GM23338 (cell line): Measurements from ENCODE around the gene FBXO24. TPM values are rescaled to one million over a fixed set of nuclear protein-coding genes. Genes with fewer than 3 reads are reported as not detected.

Experiments
- CREB1 ChIP-seq: fragments of 250-450 bp; sonication (Bioruptor Pico); IDR thresholded peaks from 2 replicates; pipeline ENCODE4 v1.5.0; 2020; ENCODE audit warnings: low read depth, mild to moderate bottlenecking, moderate library complexity
- EZH2 ChIP-seq: fragments of 200-600 bp; sonication (generic); IDR thresholded peaks from one replicate; pipeline ENCODE4 v1.8.0; 2017; ENCODE audit warnings: antibody characterized with exemption, mild to moderate bottlenecking, low read depth; ENCODE audit not compliant: unreplicated experiment
- POLR2AphosphoS5 ChIP-seq: IDR thresholded peaks from 2 replicates; pipeline ENCODE4 v1.6.1; 2016; ENCODE audit warnings: antibody characterized with exemption, low read depth
- ZNF331 ChIP-seq: fragments of 250-450 bp; sonication (Bioruptor Pico); IDR thresholded peaks from 2 replicates; pipeline ENCODE4 v1.5.0; 2020; ENCODE audit warnings: low read depth, mild to moderate bottlenecking, moderate library complexity
- polyA plus RNA-seq: library from polyadenylated mRNA; unstranded; fragments of >200 nt; fragmentation: Nextera tagmentation; extraction: Ambion mirVana; gene quantifications from 2 replicates; pipeline ENCODE4 v1.2.1, GENCODE V29; 2016
- total RNA-seq: library from RNA; depleted of rRNA; stranded (reverse); fragments of >200 nt; shearing (Covaris generic); gene quantifications from 2 replicates; pipeline ENCODE4 v1.2.3, GENCODE V29; 2014
- TF ChIP-seq, protein P1 (sequence below): fragments of 250-450 bp; sonication (Bioruptor Pico); IDR thresholded peaks from 2 replicates; pipeline ENCODE4 v1.5.0; 2020; ENCODE audit warnings: mild to moderate bottlenecking, moderate library complexity
- TF ChIP-seq, protein P2 (sequence below), 2 experiments: fragments of 200-600 bp in 1 of 2; sonication (generic) in 1 of 2; conservative IDR thresholded peaks; 2 replicates each; pipeline versions ENCODE4 v1.5.1 to v1.6.1; 2016 to 2017; ENCODE audit warnings: antibody characterized with exemption in 2 of 2, low read depth in 2 of 2, mild to moderate bottlenecking in 2 of 2, moderate library complexity in 1 of 2
- TF ChIP-seq, protein P3 (sequence below): IDR thresholded peaks from 2 replicates; pipeline ENCODE4 v1.6.1; 2016; ENCODE audit warnings: antibody characterized with exemption

FBXO24 gene
- total and polyA plus RNA-seq, 2 experiments from 2014 or later: 2.1 to 2.4 TPM

DNA sequence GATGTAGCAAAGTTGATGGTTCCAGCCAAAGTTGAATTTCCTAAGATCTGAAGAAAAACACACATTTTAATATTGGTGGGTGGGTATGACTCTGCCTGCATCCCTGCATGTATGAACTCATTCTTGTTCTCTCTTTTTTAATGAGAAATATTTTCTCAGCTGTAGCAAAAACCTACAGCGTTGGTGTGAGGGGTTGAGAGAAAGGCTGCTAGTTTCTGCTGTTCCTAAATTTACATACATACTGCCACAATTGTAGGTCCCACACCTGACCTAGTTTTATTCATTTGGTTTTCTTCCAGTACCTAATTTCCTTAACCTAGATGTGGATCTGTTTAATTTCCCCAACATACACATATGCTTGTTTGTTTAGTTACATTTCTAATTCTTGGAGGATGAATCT is 42.5 kb upstream of the FBXO24 start (continued):
- TF ChIP-seq, protein P1, sequence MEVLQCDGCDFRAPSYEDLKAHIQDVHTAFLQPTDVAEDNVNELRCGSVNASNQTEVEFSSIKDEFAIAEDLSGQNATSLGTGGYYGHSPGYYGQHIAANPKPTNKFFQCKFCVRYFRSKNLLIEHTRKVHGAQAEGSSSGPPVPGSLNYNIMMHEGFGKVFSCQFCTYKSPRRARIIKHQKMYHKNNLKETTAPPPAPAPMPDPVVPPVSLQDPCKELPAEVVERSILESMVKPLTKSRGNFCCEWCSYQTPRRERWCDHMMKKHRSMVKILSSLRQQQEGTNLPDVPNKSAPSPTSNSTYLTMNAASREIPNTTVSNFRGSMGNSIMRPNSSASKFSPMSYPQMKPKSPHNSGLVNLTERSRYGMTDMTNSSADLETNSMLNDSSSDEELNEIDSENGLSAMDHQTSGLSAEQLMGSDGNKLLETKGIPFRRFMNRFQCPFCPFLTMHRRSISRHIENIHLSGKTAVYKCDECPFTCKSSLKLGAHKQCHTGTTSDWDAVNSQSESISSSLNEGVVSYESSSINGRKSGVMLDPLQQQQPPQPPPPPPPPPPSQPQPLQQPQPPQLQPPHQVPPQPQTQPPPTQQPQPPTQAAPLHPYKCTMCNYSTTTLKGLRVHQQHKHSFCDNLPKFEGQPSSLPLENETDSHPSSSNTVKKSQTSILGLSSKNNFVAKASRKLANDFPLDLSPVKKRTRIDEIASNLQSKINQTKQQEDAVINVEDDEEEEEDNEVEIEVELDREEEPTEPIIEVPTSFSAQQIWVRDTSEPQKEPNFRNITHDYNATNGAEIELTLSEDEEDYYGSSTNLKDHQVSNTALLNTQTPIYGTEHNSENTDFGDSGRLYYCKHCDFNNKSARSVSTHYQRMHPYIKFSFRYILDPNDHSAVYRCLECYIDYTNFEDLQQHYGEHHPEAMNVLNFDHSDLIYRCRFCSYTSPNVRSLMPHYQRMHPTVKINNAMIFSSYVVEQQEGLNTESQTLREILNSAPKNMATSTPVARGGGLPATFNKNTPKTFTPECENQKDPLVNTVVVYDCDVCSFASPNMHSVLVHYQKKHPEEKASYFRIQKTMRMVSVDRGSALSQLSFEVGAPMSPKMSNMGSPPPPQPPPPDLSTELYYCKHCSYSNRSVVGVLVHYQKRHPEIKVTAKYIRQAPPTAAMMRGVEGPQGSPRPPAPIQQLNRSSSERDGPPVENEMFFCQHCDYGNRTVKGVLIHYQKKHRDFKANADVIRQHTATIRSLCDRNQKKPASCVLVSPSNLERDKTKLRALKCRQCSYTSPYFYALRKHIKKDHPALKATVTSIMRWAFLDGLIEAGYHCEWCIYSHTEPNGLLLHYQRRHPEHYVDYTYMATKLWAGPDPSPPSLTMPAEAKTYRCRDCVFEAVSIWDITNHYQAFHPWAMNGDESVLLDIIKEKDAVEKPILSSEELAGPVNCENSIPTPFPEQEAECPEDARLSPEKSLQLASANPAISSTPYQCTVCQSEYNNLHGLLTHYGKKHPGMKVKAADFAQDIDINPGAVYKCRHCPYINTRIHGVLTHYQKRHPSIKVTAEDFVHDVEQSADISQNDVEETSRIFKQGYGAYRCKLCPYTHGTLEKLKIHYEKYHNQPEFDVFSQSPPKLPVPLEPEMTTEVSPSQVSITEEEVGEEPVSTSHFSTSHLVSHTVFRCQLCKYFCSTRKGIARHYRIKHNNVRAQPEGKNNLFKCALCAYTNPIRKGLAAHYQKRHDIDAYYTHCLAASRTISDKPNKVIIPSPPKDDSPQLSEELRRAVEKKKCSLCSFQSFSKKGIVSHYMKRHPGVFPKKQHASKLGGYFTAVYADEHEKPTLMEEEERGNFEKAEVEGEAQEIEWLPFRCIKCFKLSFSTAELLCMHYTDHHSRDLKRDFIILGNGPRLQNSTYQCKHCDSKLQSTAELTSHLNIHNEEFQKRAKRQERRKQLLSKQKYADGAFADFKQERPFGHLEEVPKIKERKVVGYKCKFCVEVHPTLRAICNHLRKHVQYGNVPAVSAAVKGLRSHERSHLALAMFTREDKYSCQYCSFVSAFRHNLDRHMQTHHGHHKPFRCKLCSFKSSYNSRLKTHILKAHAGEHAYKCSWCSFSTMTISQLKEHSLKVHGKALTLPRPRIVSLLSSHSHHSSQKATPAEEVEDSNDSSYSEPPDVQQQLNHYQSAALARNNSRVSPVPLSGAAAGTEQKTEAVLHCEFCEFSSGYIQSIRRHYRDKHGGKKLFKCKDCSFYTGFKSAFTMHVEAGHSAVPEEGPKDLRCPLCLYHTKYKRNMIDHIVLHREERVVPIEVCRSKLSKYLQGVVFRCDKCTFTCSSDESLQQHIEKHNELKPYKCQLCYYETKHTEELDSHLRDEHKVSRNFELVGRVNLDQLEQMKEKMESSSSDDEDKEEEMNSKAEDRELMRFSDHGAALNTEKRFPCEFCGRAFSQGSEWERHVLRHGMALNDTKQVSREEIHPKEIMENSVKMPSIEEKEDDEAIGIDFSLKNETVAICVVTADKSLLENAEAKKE (CRISPR knock-in tag): no peak
- TF ChIP-seq EZH2 (no peak), ZNF331 (CRISPR knock-in tag) (no peak), POLR2AphosphoS5 (no peak), CREB1 (CRISPR knock-in tag) (no peak)
- TF ChIP-seq, protein P2, sequence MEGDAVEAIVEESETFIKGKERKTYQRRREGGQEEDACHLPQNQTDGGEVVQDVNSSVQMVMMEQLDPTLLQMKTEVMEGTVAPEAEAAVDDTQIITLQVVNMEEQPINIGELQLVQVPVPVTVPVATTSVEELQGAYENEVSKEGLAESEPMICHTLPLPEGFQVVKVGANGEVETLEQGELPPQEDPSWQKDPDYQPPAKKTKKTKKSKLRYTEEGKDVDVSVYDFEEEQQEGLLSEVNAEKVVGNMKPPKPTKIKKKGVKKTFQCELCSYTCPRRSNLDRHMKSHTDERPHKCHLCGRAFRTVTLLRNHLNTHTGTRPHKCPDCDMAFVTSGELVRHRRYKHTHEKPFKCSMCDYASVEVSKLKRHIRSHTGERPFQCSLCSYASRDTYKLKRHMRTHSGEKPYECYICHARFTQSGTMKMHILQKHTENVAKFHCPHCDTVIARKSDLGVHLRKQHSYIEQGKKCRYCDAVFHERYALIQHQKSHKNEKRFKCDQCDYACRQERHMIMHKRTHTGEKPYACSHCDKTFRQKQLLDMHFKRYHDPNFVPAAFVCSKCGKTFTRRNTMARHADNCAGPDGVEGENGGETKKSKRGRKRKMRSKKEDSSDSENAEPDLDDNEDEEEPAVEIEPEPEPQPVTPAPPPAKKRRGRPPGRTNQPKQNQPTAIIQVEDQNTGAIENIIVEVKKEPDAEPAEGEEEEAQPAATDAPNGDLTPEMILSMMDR (conservative IDR thresholded peaks at IDR 0.05; ENCODE audit: low read depth in 2 of 2): no peak
- TF ChIP-seq, protein P3, sequence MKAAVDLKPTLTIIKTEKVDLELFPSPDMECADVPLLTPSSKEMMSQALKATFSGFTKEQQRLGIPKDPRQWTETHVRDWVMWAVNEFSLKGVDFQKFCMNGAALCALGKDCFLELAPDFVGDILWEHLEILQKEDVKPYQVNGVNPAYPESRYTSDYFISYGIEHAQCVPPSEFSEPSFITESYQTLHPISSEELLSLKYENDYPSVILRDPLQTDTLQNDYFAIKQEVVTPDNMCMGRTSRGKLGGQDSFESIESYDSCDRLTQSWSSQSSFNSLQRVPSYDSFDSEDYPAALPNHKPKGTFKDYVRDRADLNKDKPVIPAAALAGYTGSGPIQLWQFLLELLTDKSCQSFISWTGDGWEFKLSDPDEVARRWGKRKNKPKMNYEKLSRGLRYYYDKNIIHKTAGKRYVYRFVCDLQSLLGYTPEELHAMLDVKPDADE: no peak
